IMR-90 (cell line): ENCODE data around the gene GTF2H4. TPM values are rescaled to one million over a fixed set of nuclear protein-coding genes. Genes with fewer than 3 reads are reported as not detected.

Source experiments
- ATAC-seq: fragments of 200-7000 bp; cut with Tn5 transposase; 2 replicates; pipeline ENCODE4 v1.9.1; 2020; ENCODE audit warnings: low read depth, mild to moderate bottlenecking, moderate library complexity
- BruUV-seq: library from RNA; stranded (reverse); fragments of 400-500 nt; replicated peaks from 2 replicates; lab custom pipeline; 2021; lab: Mats Ljungman, UMichigan
- CTCF ChIA-PET: fragments of 300-600 bp; formaldehyde crosslinking; extraction: SDS; loops from one replicate; lab custom pipeline; 2021; ENCODE audit warnings: antibody characterized with exemption; lab: Yijun Ruan, JAX
- POLR2A ChIA-PET: fragments of 300-600 bp; sonication (Branson Sonifier 250); formaldehyde crosslinking; loops from one replicate; lab custom pipeline; 2022; ENCODE audit warnings: antibody characterized with exemption; ENCODE audit not compliant: unreplicated experiment; lab: Charles Lee
- DNase-seq: peaks from one replicate; pipeline ENCODE4 v3.0.0; 2013
- H2AFZ ChIP-seq: replicated peaks from 2 replicates; pipeline ENCODE3; 2013; ENCODE audit warnings: low read length, mild to moderate bottlenecking; ENCODE audit not compliant: poor library complexity
- H2AK5ac ChIP-seq: 2 replicates; pipeline ENCODE4 v1.6.1; 2013; ENCODE audit warnings: low read depth, low read length, inconsistent platforms
- H2AK9ac ChIP-seq: replicated peaks from 2 replicates; pipeline ENCODE3; 2013; ENCODE audit warnings: mild to moderate bottlenecking, low read depth, low read length, moderate library complexity; ENCODE audit not compliant: poor library complexity
- H2BK120ac ChIP-seq: 2 replicates; pipeline ENCODE4 v1.6.1; 2013; ENCODE audit warnings: low read depth, low read length, inconsistent platforms
- H2BK15ac ChIP-seq: 3 replicates; pipeline ENCODE4 v1.6.1; 2013; ENCODE audit warnings: low read depth, low read length, inconsistent platforms
- H2BK20ac ChIP-seq: 2 replicates; pipeline ENCODE4 v1.6.1; 2013; ENCODE audit warnings: low read depth, mild to moderate bottlenecking, inconsistent platforms, low read length, moderate library complexity
- H2BK5ac ChIP-seq: 2 replicates; pipeline ENCODE4 v1.6.1; 2013; ENCODE audit warnings: mild to moderate bottlenecking, low read depth, low read length, inconsistent platforms; ENCODE audit not compliant: poor library complexity, severe bottlenecking
- H3K14ac ChIP-seq: replicated peaks from 2 replicates; pipeline ENCODE4 v1.6.1; 2013; ENCODE audit warnings: low read depth, low read length, inconsistent platforms
- H3K18ac ChIP-seq: 2 replicates; pipeline ENCODE4 v1.6.1; 2013; ENCODE audit warnings: low read depth, low read length, control low read depth
- H3K23ac ChIP-seq: 2 replicates; pipeline ENCODE4 v1.6.1; 2013; ENCODE audit warnings: low read depth, low read length, inconsistent platforms
- H3K27ac ChIP-seq: 2 replicates; pipeline ENCODE4 v1.5.1; 2013; ENCODE audit warnings: mild to moderate bottlenecking, control low read depth, low read length; ENCODE audit not compliant: insufficient read depth
- H3K27me3 ChIP-seq: 2 replicates; pipeline ENCODE4 v1.6.1; 2013; ENCODE audit warnings: low read length; ENCODE audit not compliant: control insufficient read depth, insufficient read depth
- H3K36me3 ChIP-seq: 2 replicates; pipeline ENCODE4 v1.6.1; 2013; ENCODE audit warnings: low read length, mixed read lengths; ENCODE audit not compliant: control insufficient read depth, insufficient read depth
- H3K4ac ChIP-seq: 2 replicates; pipeline ENCODE4 v1.6.1; 2013; ENCODE audit warnings: low read depth, low read length, inconsistent platforms
- H3K4me1 ChIP-seq: 2 replicates; pipeline ENCODE4 v1.6.1; 2013; ENCODE audit warnings: low read length, mixed read lengths; ENCODE audit not compliant: control insufficient read depth, insufficient read depth
- H3K4me2 ChIP-seq: 2 replicates; pipeline ENCODE4 v1.6.1; 2013; ENCODE audit warnings: low read depth, mild to moderate bottlenecking, control low read depth, low read length, moderate library complexity
- H3K4me3 ChIP-seq: 2 replicates; pipeline ENCODE4 v1.5.1; 2013; ENCODE audit warnings: low read depth, mild to moderate bottlenecking, control low read depth, low read length, moderate library complexity; ENCODE audit not compliant: insufficient read depth
- H3K56ac ChIP-seq: 2 replicates; pipeline ENCODE4 v1.6.1; 2013; ENCODE audit warnings: low read length, inconsistent platforms; ENCODE audit not compliant: insufficient read depth; ENCODE audit errors: extremely low read depth
- H3K79me1 ChIP-seq, 2 experiments: 2 replicates each; pipeline ENCODE4 v1.6.1; 2013; ENCODE audit warnings: low read length in 2 of 2, inconsistent platforms in 1 of 2, low read depth in 1 of 2
- H3K9ac ChIP-seq: 2 replicates; pipeline ENCODE4 v1.6.1; 2013; ENCODE audit warnings: low read depth, low read length, control low read depth
- H3K9me1 ChIP-seq: 2 replicates; pipeline ENCODE4 v1.6.1; 2013; ENCODE audit warnings: low read length, inconsistent platforms; ENCODE audit not compliant: insufficient read depth
- H3K9me3 ChIP-seq: 2 replicates; pipeline ENCODE4 v1.6.1; 2013; ENCODE audit warnings: low read length; ENCODE audit not compliant: control insufficient read depth, insufficient read depth
- H4K20me1 ChIP-seq: 2 replicates; pipeline ENCODE4 v1.6.1; 2013; ENCODE audit warnings: low read length, inconsistent platforms; ENCODE audit not compliant: insufficient read depth
- H4K5ac ChIP-seq: 2 replicates; pipeline ENCODE4 v1.6.1; 2013; ENCODE audit warnings: mild to moderate bottlenecking, low read depth, low read length, control low read depth
- H4K8ac ChIP-seq, 2 experiments: 2 replicates each; pipeline ENCODE4 v1.6.1; 2013; ENCODE audit warnings: low read depth in 2 of 2, low read length in 2 of 2, control low read depth in 1 of 2, inconsistent platforms in 1 of 2
- H4K91ac ChIP-seq: 2 replicates; pipeline ENCODE4 v1.6.1; 2013; ENCODE audit warnings: low read depth, low read length, inconsistent platforms; ENCODE audit not compliant: insufficient read depth
- BHLHE40 ChIP-seq: fragments of 150-350 bp; IDR thresholded peaks from 2 replicates; pipeline ENCODE4 v1.6.1; 2016; ENCODE audit warnings: mild to moderate bottlenecking, low read depth, low read length
- CEBPB ChIP-seq: IDR thresholded peaks from 2 replicates; pipeline ENCODE4 v1.6.1; 2012; ENCODE audit warnings: low read depth, low read length, improper control_type of control experiment
- CHD1 ChIP-seq: IDR thresholded peaks from 2 replicates; pipeline ENCODE4 v1.6.1; 2012; ENCODE audit warnings: low read depth, low read length, improper control_type of control experiment
- ELK1 ChIP-seq: fragments of 150-350 bp; IDR thresholded peaks from 2 replicates; pipeline ENCODE4 v1.6.1; 2016; ENCODE audit warnings: low read depth, mild to moderate bottlenecking, low read length, moderate library complexity, borderline replicate concordance
- FOS ChIP-seq: fragments of 150-350 bp; IDR thresholded peaks from 2 replicates; pipeline ENCODE4 v1.6.1; 2016; ENCODE audit warnings: low read depth, low read length
- MAFK ChIP-seq: IDR thresholded peaks from 2 replicates; pipeline ENCODE4 v1.6.1; 2012; ENCODE audit warnings: low read depth, low read length, improper control_type of control experiment
- RAD21 ChIP-seq: IDR thresholded peaks from 2 replicates; pipeline ENCODE4 v1.6.1; 2012; ENCODE audit warnings: low read length, improper control_type of control experiment
- RCOR1 ChIP-seq: IDR thresholded peaks from 2 replicates; pipeline ENCODE4 v1.6.1; 2012; ENCODE audit warnings: mild to moderate bottlenecking, low read length, improper control_type of control experiment; ENCODE audit not compliant: insufficient replicate concordance
- WGBS, 2 experiments: methylation state at CpG; one replicate each; pipeline versions ENCODE4 v1.1.5 to v1.1.7; 2013; ENCODE audit warnings: missing lambda C conversion rate in 2 of 2; ENCODE audit not compliant: insufficient read length in 1 of 2; ENCODE audit errors: extremely low coverage in 2 of 2; 5-methylcytosine and 5-hydroxymethylcytosine counted together
- dilution Hi-C: fragments of 300-500 bp; cut with HindIII; formaldehyde crosslinking; loops from one replicate; pipeline ENCODE4 v1.14.3; 2018; ENCODE audit warnings: low sequenced_read_pairs; ENCODE audit not compliant: unreplicated experiment
- in situ Hi-C: fragments of 300-500 bp; cut with MboI; formaldehyde crosslinking; loops from 3 replicates; pipeline ENCODE4 v1.14.3; 2019; ENCODE audit warnings: low sequenced_read_pairs, inconsistent platforms, mixed read lengths
- intact Hi-C: fragments of 100-400 bp; cut with micrococcal nuclease; formaldehyde crosslinking; loops from 2 replicates; pipeline ENCODE4 v1.10.0; 2022
- polyA plus RNA-seq, 3 experiments: library from polyadenylated mRNA; depleted of rRNA; stranded (reverse); fragments of >200 nt; gene quantifications; 2 replicates each; pipeline ENCODE4 v1.2.3, GENCODE V29; 2012; ENCODE audit warnings: low replicate concordance in 1 of 3
- total RNA-seq: library from RNA; depleted of rRNA; stranded (reverse); fragments of >200 nt; gene quantifications from 2 replicates; pipeline ENCODE4 v1.2.3, GENCODE V29; 2012

Gene GTF2H4
- total and polyA plus RNA-seq, 2 of the 4 experiments (the other 2 are of a cell fraction), result 13.4 to 30.8 TPM

DNA sequence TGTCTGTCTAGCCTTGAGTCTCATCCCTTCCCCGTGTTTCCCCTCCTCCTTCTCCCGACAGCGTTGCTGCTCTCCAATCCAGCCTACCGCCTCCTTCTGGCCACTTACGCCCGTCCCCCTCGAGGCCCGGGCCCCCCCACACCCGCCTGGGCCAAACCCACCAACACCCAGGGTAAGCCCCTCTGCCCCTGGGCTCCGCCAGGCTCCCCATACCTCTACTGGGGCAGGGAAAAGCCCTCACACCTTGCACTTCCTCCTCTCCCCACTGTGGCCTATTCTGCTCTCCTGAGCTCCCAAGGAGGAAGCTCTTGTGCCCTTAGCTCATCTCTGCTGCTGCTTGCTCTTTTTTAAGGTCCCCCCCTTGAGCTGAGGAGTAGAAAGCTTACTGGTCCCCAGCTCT, 12.7 kb upstream of the GTF2H4 start:
- WGBS, 2 experiments, result 82% methylated on average over 9 of the region's 10 CpGs; no CpG with 5 or more reads in 1 of the 2 experiments
- Histone ChIP-seq H3K36me3 (peaks cover 71% of the 10 kb centered on the region), H2BK5ac (no peak overlapping the region), H3K79me1 (peaks cover 0 to 10% of the 10 kb centered on the region in 2 experiments; a peak in 2 of 4 replicates), H3K9ac (no peak overlapping the region), H2AK9ac (no peak overlapping the region), H4K8ac (no peak overlapping the region), H3K18ac (no peak overlapping the region), H3K27ac (no peak overlapping the region), H3K27me3 (no peaks in the 10 kb centered on the region), H3K4me2 (no peak overlapping the region), H3K4me1 (no peaks in the 10 kb centered on the region), H2AFZ (no peak overlapping the region), H3K9me3 (no peaks in the 10 kb centered on the region), H2BK120ac (no peak overlapping the region), H3K56ac (no peak overlapping the region), H4K20me1 (no peaks in the 10 kb centered on the region; the same call in 1 of the 2 replicates), H3K14ac (no peak overlapping the region), H2BK20ac (no peak overlapping the region), H3K4me3 (no peak overlapping the region), H3K23ac (no peak overlapping the region), H4K91ac (no peak overlapping the region), H3K4ac (no peak overlapping the region), H3K9me1 (no peaks in the 10 kb centered on the region), H4K5ac (no peak overlapping the region), H2BK15ac (no peak overlapping the region), H2AK5ac (no peak overlapping the region)
- POLR2A ChIA-PET, result interaction anchor here (0.6 kb wide), 1 partner anchor 13 kb away, joined by 3 read pairs; no protein-coding TSS in a partner anchor
- DNase-seq, result no peak
- no TSS peak for BruUV-seq
- in situ Hi-C loops, result no loop called here
- ATAC-seq, result no peak
- CTCF ChIA-PET, result interaction anchor here (0.6 to 0.9 kb wide), 3 partner anchors 10 to 187 kb away, joined by 3 to 4 read pairs (median 3); no protein-coding TSS in a partner anchor
- dilution Hi-C loops, result no loop called here
- TF ChIP-seq RAD21, result no peak
- TF ChIP-seq BHLHE40, result no peak
- no peak for TF ChIP-seq FOS
- no peak for TF ChIP-seq MAFK
- no peak for TF ChIP-seq ELK1
- no peak for TF ChIP-seq RCOR1
- no peak for TF ChIP-seq CHD1
- no peak for TF ChIP-seq CEBPB
- intact Hi-C loops, result no loop called here
